HEK293 (cell line): ENCODE results near the gene PANK4.
A peak's percentile ranks its signal among the peaks of the same experiment; 100 is the strongest.

ENCODE experiments used
- EGR2 ChIP-seq: fragments of 450-650 bp; formaldehyde crosslinking; IDR thresholded peaks from 2 replicates; pipeline ENCODE4 v1.5.1; 2016; ENCODE audit warnings: low read depth, missing biosample characterization, missing genetic modification characterization
- MZF1 ChIP-seq: fragments of 450-650 bp; formaldehyde crosslinking; IDR thresholded peaks from 2 replicates; pipeline ENCODE4 v1.5.1; 2017; ENCODE audit warnings: missing biosample characterization, missing genetic modification characterization, borderline replicate concordance
- OSR2 ChIP-seq: fragments of 450-650 bp; formaldehyde crosslinking; IDR thresholded peaks from 2 replicates; pipeline ENCODE4 v1.5.1; 2016; ENCODE audit warnings: missing biosample characterization, missing genetic modification characterization
- SALL2 ChIP-seq: fragments of 450-650 bp; formaldehyde crosslinking; IDR thresholded peaks from 2 replicates; pipeline ENCODE4 v1.5.0; 2017; ENCODE audit warnings: missing biosample characterization, mild to moderate bottlenecking, missing genetic modification characterization, borderline replicate concordance
- SP3 ChIP-seq: fragments of 450-650 bp; formaldehyde crosslinking; IDR thresholded peaks from 2 replicates; pipeline ENCODE4 v1.5.1; 2016; ENCODE audit warnings: missing biosample characterization, missing genetic modification characterization
- ZBTB1 ChIP-seq: fragments of 450-650 bp; formaldehyde crosslinking; IDR thresholded peaks from 2 replicates; pipeline ENCODE4 v1.5.1; 2016; ENCODE audit warnings: missing biosample characterization, missing genetic modification characterization
- ZBTB7A ChIP-seq: fragments of 450-650 bp; formaldehyde crosslinking; IDR thresholded peaks from 2 replicates; pipeline ENCODE4 v1.5.1; 2016; ENCODE audit warnings: low read depth, missing biosample characterization, missing genetic modification characterization
- ZBTB8A ChIP-seq: fragments of 450-650 bp; formaldehyde crosslinking; IDR thresholded peaks from 2 replicates; pipeline ENCODE4 v1.5.1; 2016; ENCODE audit warnings: missing biosample characterization, missing genetic modification characterization
- ZNF114 ChIP-seq: fragments of 450-650 bp; formaldehyde crosslinking; IDR thresholded peaks from 2 replicates; pipeline ENCODE4 v1.5.0; 2017; ENCODE audit warnings: missing biosample characterization, missing genetic modification characterization
- ZNF16 ChIP-seq: fragments of 450-650 bp; formaldehyde crosslinking; IDR thresholded peaks from 2 replicates; pipeline ENCODE4 v1.5.1; 2016; ENCODE audit warnings: low read depth, missing biosample characterization, missing genetic modification characterization
- ZNF2 ChIP-seq: fragments of 450-650 bp; formaldehyde crosslinking; IDR thresholded peaks from 2 replicates; pipeline ENCODE4 v1.5.1; 2016; ENCODE audit warnings: missing biosample characterization, missing genetic modification characterization
- ZNF223 ChIP-seq: fragments of 450-650 bp; formaldehyde crosslinking; IDR thresholded peaks from 2 replicates; pipeline ENCODE4 v1.5.1; 2016; ENCODE audit warnings: missing biosample characterization, missing genetic modification characterization
- ZNF23 ChIP-seq: fragments of 450-650 bp; formaldehyde crosslinking; IDR thresholded peaks from 2 replicates; pipeline ENCODE4 v1.5.1; 2016; ENCODE audit warnings: missing biosample characterization, missing genetic modification characterization, borderline replicate concordance
- ZNF266 ChIP-seq: fragments of 450-650 bp; formaldehyde crosslinking; IDR thresholded peaks from 2 replicates; pipeline ENCODE4 v1.5.1; 2016; ENCODE audit warnings: missing biosample characterization, missing genetic modification characterization, low read depth
- ZNF335 ChIP-seq: fragments of 450-650 bp; formaldehyde crosslinking; conservative IDR thresholded peaks from 2 replicates; pipeline ENCODE4 v1.5.1; 2016; ENCODE audit warnings: missing biosample characterization, missing genetic modification characterization
- ZNF341 ChIP-seq: fragments of 450-650 bp; formaldehyde crosslinking; IDR thresholded peaks from 2 replicates; pipeline ENCODE4; 2016; ENCODE audit warnings: low read depth, missing biosample characterization, missing genetic modification characterization
- ZNF394 ChIP-seq: fragments of 450-650 bp; formaldehyde crosslinking; IDR thresholded peaks from 2 replicates; pipeline ENCODE4 v1.5.1; 2016; ENCODE audit warnings: missing biosample characterization, missing genetic modification characterization, mild to moderate bottlenecking, moderate library complexity, borderline replicate concordance
- ZNF404 ChIP-seq: fragments of 450-650 bp; formaldehyde crosslinking; IDR thresholded peaks from 2 replicates; pipeline ENCODE4 v1.5.1; 2017; ENCODE audit warnings: missing biosample characterization, missing genetic modification characterization
- ZNF571 ChIP-seq: fragments of 450-650 bp; formaldehyde crosslinking; IDR thresholded peaks from 2 replicates; pipeline ENCODE4 v1.5.0; 2017; ENCODE audit warnings: missing biosample characterization, missing genetic modification characterization
- ZNF600 ChIP-seq: fragments of 450-650 bp; formaldehyde crosslinking; IDR thresholded peaks from 2 replicates; pipeline ENCODE4 v1.5.1; 2016; ENCODE audit warnings: missing biosample characterization, missing genetic modification characterization
- ZNF623 ChIP-seq: fragments of 450-650 bp; formaldehyde crosslinking; IDR thresholded peaks from 2 replicates; pipeline ENCODE4 v1.5.1; 2016; ENCODE audit warnings: missing biosample characterization, missing genetic modification characterization
- ZNF658 ChIP-seq: fragments of 450-650 bp; formaldehyde crosslinking; IDR thresholded peaks from 2 replicates; pipeline ENCODE4; 2016; ENCODE audit warnings: missing biosample characterization, missing genetic modification characterization
- ZNF664 ChIP-seq: fragments of 450-650 bp; formaldehyde crosslinking; IDR thresholded peaks from 2 replicates; pipeline ENCODE4 v1.5.1; 2016; ENCODE audit warnings: missing biosample characterization, missing genetic modification characterization
- ZNF677 ChIP-seq: fragments of 450-650 bp; IDR thresholded peaks from 2 replicates; pipeline ENCODE4 v1.5.0; 2018; ENCODE audit warnings: missing biosample characterization, mild to moderate bottlenecking, missing genetic modification characterization, moderate library complexity
- ZNF707 ChIP-seq: fragments of 450-650 bp; formaldehyde crosslinking; IDR thresholded peaks from 2 replicates; pipeline ENCODE4 v1.5.1; 2016; ENCODE audit warnings: missing biosample characterization, missing genetic modification characterization
- TF ChIP-seq, protein P1 (sequence below): fragments of 450-650 bp; formaldehyde crosslinking; IDR thresholded peaks from 2 replicates; pipeline ENCODE4 v1.5.1; 2017; ENCODE audit warnings: missing biosample characterization, mild to moderate bottlenecking, missing genetic modification characterization, moderate library complexity
- TF ChIP-seq, protein P2 (sequence below): fragments of 450-650 bp; formaldehyde crosslinking; IDR thresholded peaks from 2 replicates; pipeline ENCODE4 v1.5.1; 2016; ENCODE audit warnings: missing biosample characterization, missing genetic modification characterization
- TF ChIP-seq, protein P3 (sequence below): fragments of 450-650 bp; formaldehyde crosslinking; IDR thresholded peaks from 2 replicates; pipeline ENCODE4 v1.5.0; 2017; ENCODE audit warnings: missing biosample characterization, missing genetic modification characterization, borderline replicate concordance
- TF ChIP-seq, protein P4 (sequence below): fragments of 450-650 bp; formaldehyde crosslinking; IDR thresholded peaks from 2 replicates; pipeline ENCODE4 v1.5.1; 2016; ENCODE audit warnings: missing biosample characterization, missing genetic modification characterization

Gene PANK4

DNA sequence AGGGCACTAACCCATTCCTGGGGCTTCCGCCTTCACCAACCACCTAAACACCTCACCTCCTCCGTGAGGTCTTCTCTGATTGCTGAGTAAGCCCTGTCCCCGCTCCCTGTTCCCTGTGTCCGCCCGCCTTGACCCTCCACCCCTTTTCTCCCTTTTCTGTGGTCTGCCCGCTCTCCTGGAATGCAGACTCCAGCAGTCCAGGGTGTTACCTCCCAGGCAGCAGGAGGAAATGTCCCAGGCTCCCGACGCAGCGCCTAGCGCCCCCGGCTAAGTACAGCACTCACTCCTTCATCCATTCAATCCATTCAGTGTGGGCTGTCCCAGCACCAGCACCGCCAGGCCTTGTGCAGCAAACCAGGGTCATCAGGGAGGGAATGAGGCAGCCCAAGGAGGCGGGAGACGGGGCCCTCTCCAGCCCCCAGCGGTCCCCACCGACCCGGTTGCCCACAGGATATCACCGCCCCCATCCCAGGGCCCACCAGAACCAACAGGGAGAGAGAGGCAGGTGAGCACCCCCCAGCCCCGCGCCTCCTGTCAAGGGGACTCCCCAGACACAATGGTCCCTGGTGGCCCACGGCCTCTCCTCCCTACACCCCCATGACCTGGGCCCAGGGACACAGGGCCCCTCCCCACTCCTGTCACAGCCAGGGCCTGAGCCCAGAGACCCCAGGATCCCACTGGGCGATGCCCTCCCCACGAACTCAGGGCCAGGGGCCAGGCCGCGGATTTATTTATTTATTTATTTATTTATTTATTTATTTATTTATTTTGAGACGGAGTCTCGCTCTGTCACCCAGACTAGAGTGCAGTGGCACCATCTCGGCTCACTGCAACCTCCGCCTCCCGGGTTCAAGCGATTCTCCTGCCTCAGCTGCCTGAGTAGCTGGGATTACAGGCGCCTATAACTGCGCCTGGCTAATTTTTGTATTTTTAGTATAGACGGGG, 40.0 kb upstream of the PANK4 start (continued):
- TF ChIP-seq ZNF571 (tag by site-specific recombination) (no peak), ZNF2 (no peak), ZNF335 (tag by site-specific recombination) (no peak), ZBTB7A (tag by site-specific recombination) (no peak), ZBTB1 (0 out of 2 replicates have a peak, but pooled peaks have one; percentile 25), OSR2 (tag by site-specific recombination) (no peak), ZNF223 (tag by site-specific recombination) (0 out of 2 replicates have a peak, but pooled peaks have one; percentile 54), ZNF23 (tag by site-specific recombination) (no peak), ZNF707 (tag by site-specific recombination) (no peak), ZNF394 (tag by site-specific recombination) (peak; percentile 94), ZNF658 (no peak), ZNF341 (tag by site-specific recombination) (no peak), ZNF664 (peak; percentile 63; the same call in 1 of the 2 replicates), ZNF677 (tag by site-specific recombination) (no peak), SALL2 (tag by site-specific recombination) (no peak), ZBTB8A (tag by site-specific recombination) (peak; percentile 68), ZNF16 (tag by site-specific recombination) (no peak), ZNF404 (tag by site-specific recombination) (peak; percentile 74; the same call in 1 of the 2 replicates), ZNF266 (tag by site-specific recombination) (peak; percentile 72; the same call in 1 of the 2 replicates), MZF1 (no peak), SP3 (no peak), ZNF114 (no peak), EGR2 (tag by site-specific recombination) (peak; percentile 44; the same call in 1 of the 2 replicates), ZNF600 (tag by site-specific recombination) (no peak), ZNF623 (tag by site-specific recombination) (peak; percentile 74)
- TF ChIP-seq, protein P1, sequence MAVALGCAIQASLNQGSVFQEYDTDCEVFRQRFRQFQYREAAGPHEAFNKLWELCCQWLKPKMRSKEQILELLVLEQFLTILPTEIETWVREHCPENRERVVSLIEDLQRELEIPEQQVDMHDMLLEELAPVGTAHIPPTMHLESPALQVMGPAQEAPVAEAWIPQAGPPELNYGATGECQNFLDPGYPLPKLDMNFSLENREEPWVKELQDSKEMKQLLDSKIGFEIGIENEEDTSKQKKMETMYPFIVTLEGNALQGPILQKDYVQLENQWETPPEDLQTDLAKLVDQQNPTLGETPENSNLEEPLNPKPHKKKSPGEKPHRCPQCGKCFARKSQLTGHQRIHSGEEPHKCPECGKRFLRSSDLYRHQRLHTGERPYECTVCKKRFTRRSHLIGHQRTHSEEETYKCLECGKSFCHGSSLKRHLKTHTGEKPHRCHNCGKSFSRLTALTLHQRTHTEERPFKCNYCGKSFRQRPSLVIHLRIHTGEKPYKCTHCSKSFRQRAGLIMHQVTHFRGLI (tag by site-specific recombination): no peak
- TF ChIP-seq, protein P2, sequence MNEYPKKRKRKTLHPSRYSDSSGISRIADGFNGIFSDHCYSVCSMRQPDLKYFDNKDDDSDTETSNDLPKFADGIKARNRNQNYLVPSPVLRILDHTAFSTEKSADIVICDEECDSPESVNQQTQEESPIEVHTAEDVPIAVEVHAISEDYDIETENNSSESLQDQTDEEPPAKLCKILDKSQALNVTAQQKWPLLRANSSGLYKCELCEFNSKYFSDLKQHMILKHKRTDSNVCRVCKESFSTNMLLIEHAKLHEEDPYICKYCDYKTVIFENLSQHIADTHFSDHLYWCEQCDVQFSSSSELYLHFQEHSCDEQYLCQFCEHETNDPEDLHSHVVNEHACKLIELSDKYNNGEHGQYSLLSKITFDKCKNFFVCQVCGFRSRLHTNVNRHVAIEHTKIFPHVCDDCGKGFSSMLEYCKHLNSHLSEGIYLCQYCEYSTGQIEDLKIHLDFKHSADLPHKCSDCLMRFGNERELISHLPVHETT (tag by site-specific recombination): no peak
- TF ChIP-seq, protein P3, sequence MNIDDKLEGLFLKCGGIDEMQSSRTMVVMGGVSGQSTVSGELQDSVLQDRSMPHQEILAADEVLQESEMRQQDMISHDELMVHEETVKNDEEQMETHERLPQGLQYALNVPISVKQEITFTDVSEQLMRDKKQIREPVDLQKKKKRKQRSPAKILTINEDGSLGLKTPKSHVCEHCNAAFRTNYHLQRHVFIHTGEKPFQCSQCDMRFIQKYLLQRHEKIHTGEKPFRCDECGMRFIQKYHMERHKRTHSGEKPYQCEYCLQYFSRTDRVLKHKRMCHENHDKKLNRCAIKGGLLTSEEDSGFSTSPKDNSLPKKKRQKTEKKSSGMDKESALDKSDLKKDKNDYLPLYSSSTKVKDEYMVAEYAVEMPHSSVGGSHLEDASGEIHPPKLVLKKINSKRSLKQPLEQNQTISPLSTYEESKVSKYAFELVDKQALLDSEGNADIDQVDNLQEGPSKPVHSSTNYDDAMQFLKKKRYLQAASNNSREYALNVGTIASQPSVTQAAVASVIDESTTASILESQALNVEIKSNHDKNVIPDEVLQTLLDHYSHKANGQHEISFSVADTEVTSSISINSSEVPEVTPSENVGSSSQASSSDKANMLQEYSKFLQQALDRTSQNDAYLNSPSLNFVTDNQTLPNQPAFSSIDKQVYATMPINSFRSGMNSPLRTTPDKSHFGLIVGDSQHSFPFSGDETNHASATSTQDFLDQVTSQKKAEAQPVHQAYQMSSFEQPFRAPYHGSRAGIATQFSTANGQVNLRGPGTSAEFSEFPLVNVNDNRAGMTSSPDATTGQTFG: no peak
- TF ChIP-seq, protein P4, sequence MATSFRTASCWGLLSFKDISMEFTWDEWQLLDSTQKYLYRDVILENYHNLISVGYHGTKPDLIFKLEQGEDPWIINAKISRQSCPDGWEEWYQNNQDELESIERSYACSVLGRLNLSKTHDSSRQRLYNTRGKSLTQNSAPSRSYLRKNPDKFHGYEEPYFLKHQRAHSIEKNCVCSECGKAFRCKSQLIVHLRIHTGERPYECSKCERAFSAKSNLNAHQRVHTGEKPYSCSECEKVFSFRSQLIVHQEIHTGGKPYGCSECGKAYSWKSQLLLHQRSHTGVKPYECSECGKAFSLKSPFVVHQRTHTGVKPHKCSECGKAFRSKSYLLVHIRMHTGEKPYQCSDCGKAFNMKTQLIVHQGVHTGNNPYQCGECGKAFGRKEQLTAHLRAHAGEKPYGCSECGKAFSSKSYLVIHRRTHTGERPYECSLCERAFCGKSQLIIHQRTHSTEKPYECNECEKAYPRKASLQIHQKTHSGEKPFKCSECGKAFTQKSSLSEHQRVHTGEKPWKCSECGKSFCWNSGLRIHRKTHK: no peak
